ENCODE measurements around the gene SIPA1L3. TPM values are rescaled to one million over a fixed set of nuclear protein-coding genes. Genes with fewer than 3 reads are reported as not detected.

The SIPA1L3 gene
- total and polyA plus RNA-seq, 2 of the 13 experiments (the other 11 are each of a cell fraction or from before 2014, with no cell fraction given), result 5.5 to 7.7 TPM

GRCh38 chr19:38006361-38007045 is 99.5 kb downstream of the SIPA1L3 start (continued):
- TF ChIP-seq SAP130 (CRISPR knock-in tag; IDR thresholded peaks at IDR 0.05; ENCODE audit: low read depth), result peak; percentile 56
- no peak for TF ChIP-seq MAZ (IDR thresholded peaks at IDR 0.05; ENCODE audit: borderline replicate concordance, low read depth, low read length)
- TF ChIP-seq MAZ (CRISPR knock-in tag; IDR thresholded peaks at IDR 0.05; ENCODE audit: low read depth), result no peak
- TF ChIP-seq E2F2 (CRISPR knock-in tag; IDR thresholded peaks at IDR 0.05; ENCODE audit: borderline replicate concordance), result no peak
- no peak for TF ChIP-seq HNRNPH1 (optimal IDR thresholded peaks at IDR 0.05; ENCODE audit: low read depth, low read length)
- no peak for TF ChIP-seq ESRRA (CRISPR knock-in tag; IDR thresholded peaks at IDR 0.05; ENCODE audit: low read depth)
- no peak for TF ChIP-seq ZNF549 (CRISPR knock-in tag; IDR thresholded peaks at IDR 0.05)
- no peak for TF ChIP-seq RERE (CRISPR knock-in tag; IDR thresholded peaks at IDR 0.05; ENCODE audit: low read depth)
- TF ChIP-seq ZMYM3 (CRISPR knock-in tag; IDR thresholded peaks at IDR 0.05), result peak; percentile 35; the same call in 1 of the 2 replicates
- no peak for TF ChIP-seq ZNF737 (CRISPR knock-in tag; IDR thresholded peaks at IDR 0.05; ENCODE audit: borderline replicate concordance)
- TF ChIP-seq ZNF776 (CRISPR knock-in tag; IDR thresholded peaks at IDR 0.05), result no peak
- TF ChIP-seq ZNF891 (CRISPR knock-in tag; IDR thresholded peaks at IDR 0.05), result no peak
- TF ChIP-seq TRIM24 (CRISPR knock-in tag; IDR thresholded peaks at IDR 0.05), result no peak
- no peak for TF ChIP-seq EHMT2 (IDR thresholded peaks at IDR 0.05; ENCODE audit: borderline replicate concordance, low read depth, low read length)
- TF ChIP-seq TEAD3 (CRISPR knock-in tag; optimal IDR thresholded peaks at IDR 0.05; ENCODE audit: borderline replicate concordance), result no peak
- peak; percentile 10; the same call in 1 of the 2 replicates for TF ChIP-seq SOX5 (CRISPR knock-in tag; IDR thresholded peaks at IDR 0.05; ENCODE audit: borderline replicate concordance)
- TF ChIP-seq KLF13 (CRISPR knock-in tag; IDR thresholded peaks at IDR 0.05), result no peak
- peak; percentile 78 for TF ChIP-seq SKI (IDR thresholded peaks at IDR 0.05; ENCODE audit: partially characterized antibody)
- TF ChIP-seq MXD4 (CRISPR knock-in tag; IDR thresholded peaks at IDR 0.05), result 0 out of 2 replicates have a peak, but pooled peaks have one; percentile 48
- TF ChIP-seq RBM39 (IDR thresholded peaks at IDR 0.05; ENCODE audit: low read depth, low read length, poor library complexity, severe bottlenecking), result no peak
- TF ChIP-seq MAFF (IDR thresholded peaks at IDR 0.05; ENCODE audit: low read depth, low read length), result no peak
- TF ChIP-seq ELF3 (CRISPR knock-in tag; IDR thresholded peaks at IDR 0.05), result 0 out of 2 replicates have a peak, but pooled peaks have one; percentile 20
- TF ChIP-seq STAT5B (CRISPR knock-in tag; IDR thresholded peaks at IDR 0.05), result no peak
- peak; percentile 22; the same call in 1 of the 2 replicates for TF ChIP-seq POGZ (CRISPR knock-in tag; IDR thresholded peaks at IDR 0.05)
- no peak for TF ChIP-seq ZNF441 (CRISPR knock-in tag; IDR thresholded peaks at IDR 0.05; ENCODE audit: borderline replicate concordance)
